Karpas-422 (cell line): ENCODE data around the gene RASSF4. TPM values are rescaled to one million over a fixed set of nuclear protein-coding genes. Genes with fewer than 3 reads are reported as not detected.
A peak's percentile ranks its signal among the peaks of the same experiment; 100 is the strongest.

Source experiments
- DNase-seq: peaks from one replicate; pipeline ENCODE4 v3.0.0-alpha.2; 2015
- H2AFZ ChIP-seq: fragments of 200-600 bp; sonication (generic); 2 replicates; pipeline ENCODE4 v1.6.1; 2014; ENCODE audit warnings: antibody characterized with exemption, low read length, mixed read lengths
- H3K27ac ChIP-seq: fragments of 200-600 bp; sonication (generic); 2 replicates; pipeline ENCODE4 v1.5.1; 2014; ENCODE audit warnings: mild to moderate bottlenecking, low read length, moderate library complexity
- H3K27me3 ChIP-seq: fragments of 200-600 bp; sonication (generic); 2 replicates; pipeline ENCODE4 v1.6.1; 2014; ENCODE audit warnings: low read length, mixed read lengths
- H3K36me3 ChIP-seq: fragments of 200-600 bp; sonication (generic); 2 replicates; pipeline ENCODE4 v1.6.1; 2014; ENCODE audit warnings: low read length, mixed read lengths; ENCODE audit not compliant: insufficient read depth
- H3K4me1 ChIP-seq: fragments of 200-600 bp; sonication (generic); 2 replicates; pipeline ENCODE4 v1.6.1; 2014; ENCODE audit warnings: mild to moderate bottlenecking, low read length, mixed read lengths
- H3K4me2 ChIP-seq: fragments of 200-600 bp; sonication (generic); 2 replicates; pipeline ENCODE4 v1.6.1; 2014; ENCODE audit warnings: low read length, low read depth, mild to moderate bottlenecking; ENCODE audit not compliant: poor library complexity, severe bottlenecking
- H3K4me3 ChIP-seq: fragments of 200-600 bp; sonication (generic); 2 replicates; pipeline ENCODE4 v1.5.1; 2014; ENCODE audit warnings: mild to moderate bottlenecking, antibody characterized with exemption, low read length, mixed read lengths
- H3K79me2 ChIP-seq: fragments of 200-600 bp; sonication (generic); 2 replicates; pipeline ENCODE4 v1.6.1; 2014; ENCODE audit warnings: mild to moderate bottlenecking, low read length, mixed read lengths
- H3K9ac ChIP-seq: fragments of 200-600 bp; sonication (generic); 2 replicates; pipeline ENCODE4 v1.6.0; 2014; ENCODE audit warnings: low read length
- H3K9me2 ChIP-seq: fragments of 200-600 bp; sonication (generic), shearing (Covaris generic); replicated peaks from 2 replicates; pipeline ENCODE4 v1.6.0; 2014; ENCODE audit warnings: mild to moderate bottlenecking, low read length, moderate library complexity; ENCODE audit not compliant: insufficient read depth
- H3K9me3 ChIP-seq: fragments of 300-700, 200-600 bp; sonication (generic); 2 replicates; pipeline ENCODE4 v1.6.1; 2014; ENCODE audit warnings: low read length, mixed read lengths
- H4K20me1 ChIP-seq: fragments of 200-600 bp; sonication (generic); 2 replicates; pipeline ENCODE4 v1.6.1; 2014; ENCODE audit warnings: mild to moderate bottlenecking, antibody characterized with exemption, low read length, low read depth; ENCODE audit not compliant: insufficient read depth
- total RNA-seq: library from RNA; depleted of rRNA; stranded (reverse); fragments of >200 nt; shearing (Covaris generic); gene quantifications from 2 replicates; pipeline ENCODE4 v1.2.3, GENCODE V29; 2014; ENCODE audit warnings: low replicate concordance

The RASSF4 gene
- total RNA-seq, 1 experiment from 2014 or later = 3.6 TPM

GRCh38 chr10:45000138-45000751 lies 40.6 kb downstream of the RASSF4 start:
- no peaks in the 10 kb centered on the region for H3K9me3 ChIP-seq
- H3K27ac ChIP-seq = no peak overlapping the region
- H3K4me2 ChIP-seq = peak overlapping the region; percentile 97
- H4K20me1 ChIP-seq = peaks cover 32% of the 10 kb centered on the region
- no peaks in the 10 kb centered on the region; the same call in 1 of the 2 replicates for H3K9me2 ChIP-seq
- peaks cover 19% of the 10 kb centered on the region for H3K4me1 ChIP-seq
- no peaks in the 10 kb centered on the region for H3K27me3 ChIP-seq
- peak overlapping the region; percentile 77 for H3K9ac ChIP-seq
- DNase-seq = no peak
- H3K36me3 ChIP-seq = peaks cover 32% of the 10 kb centered on the region
- peaks cover 29% of the 10 kb centered on the region for H3K79me2 ChIP-seq
- peak overlapping the region; percentile 84 for H3K4me3 ChIP-seq
- peak overlapping the region; percentile 85 for H2AFZ ChIP-seq

GRCh38 chr10:45000752-45001380 lies 41.3 kb downstream of the RASSF4 start, which contains the start of gene ZNF22:
Gene ZNF22, plus strand, starts transcription at chr10:45000923. Its CDS starts 2,446 bp downstream, at chr10:45003369.
- peaks cover 39% of the 10 kb centered on the region for H4K20me1 ChIP-seq
- peak within 1 kb of the TSS; percentile 97 for H3K4me2 ChIP-seq
- no peaks in the 10 kb centered on the region; the same call in 1 of the 2 replicates for H3K9me2 ChIP-seq
- H3K4me3 ChIP-seq = peak within 1 kb of the TSS; percentile 84
- H3K9ac ChIP-seq = peak within 1 kb of the TSS; percentile 77
- H3K4me1 ChIP-seq = peaks cover 19% of the 10 kb centered on the region
- H2AFZ ChIP-seq = peak within 1 kb of the TSS; percentile 85
- peak within 1 kb of the TSS; percentile 21; the same call in 1 of the 2 replicates for H3K27ac ChIP-seq
- no peaks in the 10 kb centered on the region for H3K27me3 ChIP-seq
- peaks cover 29% of the 10 kb centered on the region for H3K79me2 ChIP-seq
- H3K36me3 ChIP-seq = peaks cover 32% of the 10 kb centered on the region
- no peaks in the 10 kb centered on the region for H3K9me3 ChIP-seq
- DNase-seq = peak; percentile 90

GRCh38 chr10:45001381-45002148 lies 42.0 kb downstream of the RASSF4 start:
- Histone ChIP-seq H3K79me2 (peaks cover 29% of the 10 kb centered on the region), H3K4me2 (peak overlapping the region; percentile 97), H4K20me1 (peaks cover 43% of the 10 kb centered on the region), H3K36me3 (peaks cover 32% of the 10 kb centered on the region), H3K27ac (peak overlapping the region; percentile 21; the same call in 1 of the 2 replicates), H3K4me3 (peak overlapping the region; percentile 84), H3K4me1 (peaks cover 19% of the 10 kb centered on the region), H3K27me3 (no peaks in the 10 kb centered on the region), H2AFZ (no peak overlapping the region), H3K9me2 (no peaks in the 10 kb centered on the region; the same call in 1 of the 2 replicates), H3K9ac (peak overlapping the region; percentile 77), H3K9me3 (no peaks in the 10 kb centered on the region)
- DNase-seq = peak; percentile 73

GRCh38 chr10:45003432-45004000 lies 43.9 kb downstream of the RASSF4 start:
- Histone ChIP-seq H3K27ac (no peak overlapping the region), H3K27me3 (no peaks in the 10 kb centered on the region), H4K20me1 (peaks cover 43% of the 10 kb centered on the region), H3K79me2 (peaks cover 29% of the 10 kb centered on the region), H3K36me3 (peaks cover 32% of the 10 kb centered on the region), H3K4me2 (no peak overlapping the region), H3K9ac (no peak overlapping the region), H2AFZ (no peak overlapping the region), H3K9me3 (no peaks in the 10 kb centered on the region), H3K9me2 (no peaks in the 10 kb centered on the region; the same call in 1 of the 2 replicates), H3K4me1 (peaks cover 26% of the 10 kb centered on the region), H3K4me3 (no peak overlapping the region)
- no peak for DNase-seq

DNA sequence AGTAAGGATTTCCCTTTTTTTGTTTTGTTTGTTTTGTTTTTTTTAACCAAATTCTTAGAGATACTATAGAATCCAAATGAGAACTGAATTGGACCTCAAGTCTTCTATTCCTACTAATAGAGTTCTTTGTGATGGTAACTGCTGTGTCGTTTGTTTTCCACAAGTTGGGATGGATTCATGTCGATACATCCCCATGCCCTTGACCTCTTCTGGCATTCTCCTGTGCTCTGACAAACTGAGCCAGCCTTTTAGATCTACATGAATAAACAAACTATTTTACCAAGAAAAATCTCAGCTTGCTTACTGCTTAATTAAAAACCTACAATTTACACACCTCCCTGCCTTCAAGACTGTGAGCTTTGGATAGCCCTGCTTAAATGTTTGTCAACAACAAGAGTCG lies 45.1 kb downstream of the RASSF4 start:
- H3K9me3 ChIP-seq = no peaks in the 10 kb centered on the region
- no peak overlapping the region for H3K4me2 ChIP-seq
- H3K79me2 ChIP-seq = peaks cover 29% of the 10 kb centered on the region
- H4K20me1 ChIP-seq = peaks cover 43% of the 10 kb centered on the region
- peaks cover 26% of the 10 kb centered on the region for H3K4me1 ChIP-seq
- H3K9me2 ChIP-seq = no peaks in the 10 kb centered on the region; the same call in 1 of the 2 replicates
- H3K9ac ChIP-seq = no peak overlapping the region
- no peak for DNase-seq
- H3K36me3 ChIP-seq = peaks cover 32% of the 10 kb centered on the region
- H3K4me3 ChIP-seq = no peak overlapping the region
- H3K27ac ChIP-seq = no peak overlapping the region
- no peak overlapping the region for H2AFZ ChIP-seq
- no peaks in the 10 kb centered on the region for H3K27me3 ChIP-seq

GRCh38 chr10:45005284-45005683 lies 45.7 kb downstream of the RASSF4 start:
- H4K20me1 ChIP-seq = peaks cover 43% of the 10 kb centered on the region
- H3K27me3 ChIP-seq = no peaks in the 10 kb centered on the region
- H3K9me3 ChIP-seq = no peaks in the 10 kb centered on the region
- no peak overlapping the region for H3K4me2 ChIP-seq
- H3K79me2 ChIP-seq = peaks cover 29% of the 10 kb centered on the region
- H2AFZ ChIP-seq = no peak overlapping the region
- no peaks in the 10 kb centered on the region for H3K9me2 ChIP-seq
- DNase-seq = no peak
- no peak overlapping the region for H3K4me3 ChIP-seq
- peaks cover 23% of the 10 kb centered on the region for H3K4me1 ChIP-seq
- H3K27ac ChIP-seq = no peak overlapping the region
- H3K9ac ChIP-seq = no peak overlapping the region
- peaks cover 32% of the 10 kb centered on the region for H3K36me3 ChIP-seq

DNA sequence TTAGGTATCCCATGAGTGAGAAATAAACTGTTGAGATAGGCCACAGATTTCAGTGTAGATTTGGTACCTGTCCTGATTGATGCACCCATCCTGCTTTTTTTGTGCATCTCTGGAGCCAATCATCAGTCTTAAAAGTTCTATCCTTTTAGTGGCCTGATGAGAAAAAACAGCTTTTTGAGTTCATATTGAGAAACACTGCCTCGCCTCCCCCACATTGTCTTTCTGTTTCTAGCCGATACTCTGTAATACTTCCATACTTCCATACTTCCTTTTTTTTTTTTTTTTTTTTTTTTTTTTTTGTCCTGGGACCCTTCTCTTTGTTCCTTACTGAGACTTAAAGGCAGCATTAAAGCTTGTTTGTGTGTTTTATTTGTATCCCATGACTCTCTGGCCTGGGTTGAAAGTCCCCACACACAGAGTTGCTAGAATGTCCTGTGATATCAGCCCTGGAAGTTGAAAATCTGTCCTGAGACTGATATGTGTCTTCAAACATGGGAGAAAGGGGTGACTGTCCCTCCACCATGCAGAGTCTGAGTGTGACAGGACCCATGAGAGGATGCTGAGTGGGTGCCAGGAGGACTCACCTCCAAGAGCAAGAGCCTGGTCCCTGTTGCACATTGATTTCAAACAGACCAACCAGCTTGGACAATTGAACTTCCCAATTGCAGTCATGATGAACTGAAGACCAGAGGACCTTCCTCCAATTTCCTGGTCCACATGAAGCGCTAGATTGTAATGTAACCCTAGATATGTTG lies 46.9 kb downstream of the RASSF4 start:
- H3K27ac ChIP-seq = no peak overlapping the region
- H4K20me1 ChIP-seq = peaks cover 41% of the 10 kb centered on the region

More for the DNA sequence above, 46.9 kb downstream of the RASSF4 start:
- no peak overlapping the region for H3K4me2 ChIP-seq
- DNase-seq = no peak
- no peak overlapping the region for H2AFZ ChIP-seq
- H3K79me2 ChIP-seq = peaks cover 25% of the 10 kb centered on the region
- H3K36me3 ChIP-seq = peaks cover 32% of the 10 kb centered on the region
- no peaks in the 10 kb centered on the region for H3K9me3 ChIP-seq
- H3K4me1 ChIP-seq = peaks cover 16% of the 10 kb centered on the region
- H3K27me3 ChIP-seq = no peaks in the 10 kb centered on the region
- H3K9me2 ChIP-seq = no peaks in the 10 kb centered on the region
- no peak overlapping the region for H3K4me3 ChIP-seq
- no peak overlapping the region for H3K9ac ChIP-seq
